DOHH2 (cell line): ENCODE data around the gene ZNF483.

Experiments
- H3F3A ChIP-seq: fragments of 200-600 bp; sonication (generic), shearing (Covaris generic); 2 replicates; pipeline ENCODE4 v1.6.0; 2016; ENCODE audit warnings: antibody characterized with exemption, mild to moderate bottlenecking; ENCODE audit not compliant: control insufficient read depth, insufficient read depth
- H3K27ac ChIP-seq: fragments of 200-600 bp; sonication (generic); 2 replicates; pipeline ENCODE4 v1.5.1; 2014; ENCODE audit warnings: low read depth, mild to moderate bottlenecking, low read length, moderate library complexity
- H3K27me3 ChIP-seq: fragments of 200-600 bp; sonication (generic); 2 replicates; pipeline ENCODE4 v1.6.1; 2014; ENCODE audit warnings: mild to moderate bottlenecking, low read length, mixed read lengths; ENCODE audit not compliant: control insufficient read depth
- H3K36me3 ChIP-seq: fragments of 200-600 bp; sonication (generic); 2 replicates; pipeline ENCODE4 v1.6.1; 2014; ENCODE audit warnings: mild to moderate bottlenecking, low read length, moderate library complexity, mixed read lengths; ENCODE audit not compliant: control insufficient read depth
- H3K4me1 ChIP-seq: fragments of 200-600 bp; sonication (generic); 2 replicates; pipeline ENCODE4 v1.6.1; 2014; ENCODE audit warnings: mild to moderate bottlenecking, low read length, mixed read lengths; ENCODE audit not compliant: control insufficient read depth
- H3K4me2 ChIP-seq: fragments of 200-600 bp; sonication (generic); 2 replicates; pipeline ENCODE4 v1.6.0; 2014; ENCODE audit warnings: mild to moderate bottlenecking, low read length, moderate library complexity
- H3K4me3 ChIP-seq: fragments of 200-600 bp; sonication (generic); 2 replicates; pipeline ENCODE4 v1.5.1; 2014; ENCODE audit warnings: mild to moderate bottlenecking, low read length, mixed read lengths
- H3K79me2 ChIP-seq: fragments of 200-600 bp; sonication (generic); 2 replicates; pipeline ENCODE4 v1.6.1; 2014; ENCODE audit warnings: mild to moderate bottlenecking, low read length, mixed read lengths; ENCODE audit not compliant: control insufficient read depth
- H3K9me2 ChIP-seq: fragments of 200-600 bp; sonication (generic); replicated peaks from 2 replicates; pipeline ENCODE4 v1.6.1; 2014; ENCODE audit warnings: mild to moderate bottlenecking, low read length, mixed read lengths; ENCODE audit not compliant: control insufficient read depth
- H3K9me3 ChIP-seq: fragments of 200-600 bp; sonication (generic); 2 replicates; pipeline ENCODE4 v1.6.1; 2014; ENCODE audit warnings: antibody characterized with exemption, low read length, mixed read lengths; ENCODE audit not compliant: control insufficient read depth, insufficient read depth
- H4K20me1 ChIP-seq: fragments of 200-600 bp; sonication (generic); 2 replicates; pipeline ENCODE4 v1.6.0; 2014; ENCODE audit warnings: low read depth, mild to moderate bottlenecking, antibody characterized with exemption, low read length, moderate library complexity; ENCODE audit not compliant: control insufficient read depth, insufficient read depth
- CTCF ChIP-seq: fragments of 200-600 bp; sonication (generic); IDR thresholded peaks from one replicate; pipeline ENCODE4 v1.5.1; 2014; ENCODE audit warnings: antibody characterized with exemption, mild to moderate bottlenecking, low read depth, low read length; ENCODE audit not compliant: poor library complexity, severe bottlenecking
- EZH2phosphoT487 ChIP-seq: fragments of 200-600 bp; sonication (generic); IDR thresholded peaks from 2 replicates; pipeline ENCODE4 v1.6.1; 2017; ENCODE audit warnings: borderline replicate concordance, mild to moderate bottlenecking, antibody characterized with exemption, low read length, moderate library complexity, mixed read lengths

Gene ZNF483

DNA sequence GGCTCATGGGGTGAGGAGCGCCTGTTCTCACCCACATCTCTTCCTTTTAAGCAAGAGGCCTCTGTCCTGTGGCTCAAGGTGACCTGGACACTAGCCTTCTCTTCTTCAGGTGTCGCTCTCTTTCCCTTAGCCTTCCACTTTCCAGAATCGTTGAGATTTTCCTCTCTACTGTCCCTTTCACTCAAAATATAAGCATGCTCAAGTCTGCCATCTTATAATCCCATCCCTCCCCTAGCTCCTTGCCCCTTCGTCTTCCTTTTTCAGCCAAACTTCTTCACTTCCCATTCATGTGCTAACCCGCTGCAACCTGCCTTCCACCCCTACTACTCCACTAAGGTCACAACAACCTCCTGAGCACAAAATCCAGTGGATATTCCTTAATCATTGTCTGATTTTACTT, 61.4 kb downstream of the ZNF483 start:
- no peak for TF ChIP-seq EZH2phosphoT487
- no peak for TF ChIP-seq CTCF
- Histone ChIP-seq H3K4me2 (no peak overlapping the region), H3K36me3 (no peaks in the 10 kb centered on the region)

DNA sequence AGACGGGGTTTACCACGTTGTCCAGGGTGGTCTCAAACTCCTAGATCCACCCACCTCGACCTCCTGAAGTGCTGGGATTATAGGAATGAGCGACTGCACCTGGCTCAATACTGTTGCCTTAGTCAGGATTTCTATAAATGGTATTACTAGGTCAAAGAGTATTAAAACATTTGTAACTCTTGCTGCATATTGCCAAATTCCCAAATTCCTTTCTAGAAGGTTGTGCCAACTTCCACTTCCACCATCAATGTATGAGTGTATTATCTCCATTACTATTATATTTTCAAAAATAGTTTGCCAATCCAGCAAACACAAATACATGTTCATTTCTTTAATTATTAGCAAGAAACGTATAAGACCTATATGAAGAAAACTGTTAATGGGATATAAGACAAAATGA, 63.9 kb downstream of the ZNF483 start:
- H3K4me2 ChIP-seq: no peak overlapping the region
- 0 out of 2 replicates have a peak, but pooled peaks cover 2% of the 10 kb centered on the region for H3K27me3 ChIP-seq
- H3K9me3 ChIP-seq: no peaks in the 10 kb centered on the region
- H3K79me2 ChIP-seq: no peaks in the 10 kb centered on the region
- no peaks in the 10 kb centered on the region for H3K9me2 ChIP-seq
- H3K27ac ChIP-seq: no peak overlapping the region
- no peak overlapping the region for H3K4me3 ChIP-seq
- no peaks in the 10 kb centered on the region for H4K20me1 ChIP-seq
- TF ChIP-seq EZH2phosphoT487: no peak
- TF ChIP-seq CTCF: no peak
- no peaks in the 10 kb centered on the region for H3F3A ChIP-seq
- H3K36me3 ChIP-seq: no peaks in the 10 kb centered on the region
- H3K4me1 ChIP-seq: no peaks in the 10 kb centered on the region

More for the DNA sequence above, 61.4 kb downstream of the ZNF483 start:
- Histone ChIP-seq H3K9me3 (no peaks in the 10 kb centered on the region), H3K27me3 (0 out of 2 replicates have a peak, but pooled peaks cover 2% of the 10 kb centered on the region), H3K4me3 (no peak overlapping the region), H3K27ac (no peak overlapping the region), H3F3A (no peaks in the 10 kb centered on the region), H4K20me1 (no peaks in the 10 kb centered on the region), H3K4me1 (no peaks in the 10 kb centered on the region), H3K79me2 (no peaks in the 10 kb centered on the region), H3K9me2 (no peaks in the 10 kb centered on the region)

GRCh38 chr9:111597852-111598732, 73.1 kb downstream of the ZNF483 start:
- H3K9me2 ChIP-seq: no peaks in the 10 kb centered on the region
- no peaks in the 10 kb centered on the region for H3K79me2 ChIP-seq
- no peaks in the 10 kb centered on the region for H4K20me1 ChIP-seq
- no peaks in the 10 kb centered on the region for H3F3A ChIP-seq
- H3K9me3 ChIP-seq: no peaks in the 10 kb centered on the region
- peak overlapping the region; percentile 75 for H3K4me3 ChIP-seq
- TF ChIP-seq EZH2phosphoT487 (peak; percentile 56; the same call in 1 of the 2 replicates), CTCF (peak; percentile 58)
- peaks cover 33% of the 10 kb centered on the region for H3K27me3 ChIP-seq
- no peak overlapping the region for H3K27ac ChIP-seq
- peak overlapping the region; percentile 92 for H3K4me2 ChIP-seq
- no peaks in the 10 kb centered on the region for H3K36me3 ChIP-seq
- peaks cover 15% of the 10 kb centered on the region for H3K4me1 ChIP-seq
